Measurements from ENCODE around the gene NKIRAS1.
"Not testable (repeated sequence)": the region's sequence is repeated elsewhere in the genome, so short reads cannot be mapped to it uniquely, and the experiment has no call there.

NKIRAS1 gene

DNA sequence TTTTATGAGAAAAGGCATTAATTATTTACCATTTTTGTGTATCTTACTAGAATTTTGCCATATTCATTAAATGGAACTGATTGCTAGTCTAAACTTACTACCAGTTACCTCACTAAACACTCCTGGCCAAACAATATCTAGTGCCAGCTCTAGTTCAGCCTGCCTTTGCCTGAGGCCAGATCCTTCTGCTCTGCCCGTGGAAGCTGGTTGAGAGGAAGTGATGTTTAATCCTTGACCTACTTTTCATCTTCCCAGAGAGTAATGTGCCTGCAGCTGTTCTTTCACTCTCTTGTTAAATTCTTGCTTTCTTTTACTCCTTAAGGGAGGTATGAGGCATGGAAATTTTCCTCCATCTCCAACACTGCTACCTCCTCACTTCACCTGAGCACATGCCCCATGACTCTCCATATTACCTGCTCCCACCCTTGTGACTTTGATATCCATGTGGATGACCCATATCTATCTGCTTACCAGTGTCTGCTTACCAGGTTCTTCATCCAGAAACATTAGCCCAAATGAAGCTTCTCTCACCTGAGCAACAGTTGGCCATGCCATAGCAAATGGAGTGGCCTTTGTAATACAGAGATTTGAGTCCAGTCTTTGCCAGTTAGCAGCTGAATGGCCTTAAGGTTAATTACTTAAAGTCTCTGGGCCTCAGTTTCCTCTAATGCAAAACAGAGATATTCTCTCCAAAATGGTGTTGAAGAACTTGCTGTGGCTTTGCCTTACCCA lies 57.6 kb downstream of the NKIRAS1 start:
- no peak overlapping the region for H3K27ac Mint-ChIP-seq
- peaks cover 3% of the 10 kb centered on the region for H3K36me3 Mint-ChIP-seq (ENCODE audit: low read depth)
- H3K4me1 Mint-ChIP-seq, result peaks cover 43% of the 10 kb centered on the region
- H3K27me3 Mint-ChIP-seq, result no peaks in the 10 kb centered on the region
- no peaks in the 10 kb centered on the region for H3K9me3 Mint-ChIP-seq
- no peak for DNase-seq
- ATAC-seq, result no peak
- no peak overlapping the region for H3K4me3 Mint-ChIP-seq

- peaks cover 40% of the 10 kb centered on the region for H3K4me1 Mint-ChIP-seq
- H3K4me3 Mint-ChIP-seq, result no peak overlapping the region
- H3K36me3 Mint-ChIP-seq (ENCODE audit: low read depth), result peaks cover 16% of the 10 kb centered on the region
- ATAC-seq (no peak), DNase-seq (no peak)
- no peak overlapping the region for H3K27ac Mint-ChIP-seq
- peaks cover 5% of the 10 kb centered on the region for H3K9me3 Mint-ChIP-seq
- H3K27me3 Mint-ChIP-seq, result no peaks in the 10 kb centered on the region
These were observed 60.5 kb downstream of the NKIRAS1 start for GRCh38 chr3:23856286-23856685.

DNA sequence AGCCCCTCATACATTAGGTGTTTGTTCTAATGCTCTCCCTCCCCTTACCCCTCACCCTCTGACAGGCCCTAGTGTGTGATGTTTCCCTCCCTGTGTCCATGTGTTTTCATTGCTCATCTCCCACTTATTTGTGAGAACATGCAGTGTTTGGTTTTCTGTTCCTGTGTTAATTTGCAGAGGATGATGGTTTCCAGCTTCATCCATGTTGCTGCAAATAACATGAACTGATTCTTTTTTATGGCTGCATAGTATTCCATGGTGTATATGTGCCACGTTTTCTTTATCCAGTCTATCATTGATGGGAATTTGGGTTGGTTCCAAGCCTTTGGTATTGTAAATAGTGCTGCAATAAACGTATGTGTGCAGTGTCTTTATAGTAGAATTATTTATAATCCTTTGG lies 67.3 kb downstream of the NKIRAS1 start:
- H3K9me3 Mint-ChIP-seq, H3K4me3 Mint-ChIP-seq, H3K4me1 Mint-ChIP-seq, DNase-seq, ATAC-seq, H3K27me3 Mint-ChIP-seq, H3K27ac Mint-ChIP-seq: not testable (repeated sequence)
- peaks cover 19% of the 10 kb centered on the region for H3K36me3 Mint-ChIP-seq (ENCODE audit: low read depth)

- Mint-ChIP-seq H3K27me3 (no peaks in the 10 kb centered on the region), H3K27ac (no peak overlapping the region), H3K36me3 (ENCODE audit: low read depth) (no peaks in the 10 kb centered on the region), H3K9me3 (peaks cover 5% of the 10 kb centered on the region), H3K4me3 (no peak overlapping the region), H3K4me1 (peaks cover 16% of the 10 kb centered on the region)
- ATAC-seq, result no peak
- no peak for DNase-seq
These were observed 71.2 kb downstream of the NKIRAS1 start for GRCh38 chr3:23845326-23846216.

DNA sequence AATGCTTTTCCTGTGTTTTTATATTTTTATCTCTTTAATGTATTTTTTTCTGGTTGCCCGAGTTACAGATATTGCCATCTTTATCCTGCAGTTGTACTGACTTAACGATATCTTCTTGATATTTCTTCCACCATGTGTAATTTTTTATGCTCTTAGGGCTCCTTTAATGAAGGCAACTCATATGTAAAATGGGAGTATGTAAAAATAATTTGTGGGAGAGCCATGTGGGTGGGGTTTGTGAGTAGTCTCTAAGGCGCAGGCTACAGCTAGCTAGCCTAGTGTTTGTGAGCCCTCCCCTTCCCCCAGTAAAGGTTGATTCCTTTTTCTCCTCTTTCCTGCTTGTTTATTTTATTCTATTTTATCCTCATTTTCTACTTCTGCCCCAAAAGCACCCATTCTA lies 72.9 kb downstream of the NKIRAS1 start:
- no peaks in the 10 kb centered on the region for H3K27me3 Mint-ChIP-seq
- peaks cover 24% of the 10 kb centered on the region for H3K4me1 Mint-ChIP-seq
- H3K9me3 Mint-ChIP-seq, result no peaks in the 10 kb centered on the region
- ATAC-seq (no peak), DNase-seq (no peak)
- no peaks in the 10 kb centered on the region for H3K36me3 Mint-ChIP-seq (ENCODE audit: low read depth)
- no peak overlapping the region for H3K4me3 Mint-ChIP-seq
- H3K27ac Mint-ChIP-seq, result no peak overlapping the region

Data from activated naive CD8-positive, alpha-beta T cell treated with anti-CD3 and anti-CD28 coated beads, Interleukin-2, amount 50 U/mL, for 24 hours (primary cell).